ENCODE measurements around the gene ZBTB16. TPM values are rescaled to one million over a fixed set of nuclear protein-coding genes. Genes with fewer than 3 reads are reported as not detected.

The ZBTB16 gene
- total RNA-seq, 1 donor from 2014 or later = 39.4 TPM

DNA sequence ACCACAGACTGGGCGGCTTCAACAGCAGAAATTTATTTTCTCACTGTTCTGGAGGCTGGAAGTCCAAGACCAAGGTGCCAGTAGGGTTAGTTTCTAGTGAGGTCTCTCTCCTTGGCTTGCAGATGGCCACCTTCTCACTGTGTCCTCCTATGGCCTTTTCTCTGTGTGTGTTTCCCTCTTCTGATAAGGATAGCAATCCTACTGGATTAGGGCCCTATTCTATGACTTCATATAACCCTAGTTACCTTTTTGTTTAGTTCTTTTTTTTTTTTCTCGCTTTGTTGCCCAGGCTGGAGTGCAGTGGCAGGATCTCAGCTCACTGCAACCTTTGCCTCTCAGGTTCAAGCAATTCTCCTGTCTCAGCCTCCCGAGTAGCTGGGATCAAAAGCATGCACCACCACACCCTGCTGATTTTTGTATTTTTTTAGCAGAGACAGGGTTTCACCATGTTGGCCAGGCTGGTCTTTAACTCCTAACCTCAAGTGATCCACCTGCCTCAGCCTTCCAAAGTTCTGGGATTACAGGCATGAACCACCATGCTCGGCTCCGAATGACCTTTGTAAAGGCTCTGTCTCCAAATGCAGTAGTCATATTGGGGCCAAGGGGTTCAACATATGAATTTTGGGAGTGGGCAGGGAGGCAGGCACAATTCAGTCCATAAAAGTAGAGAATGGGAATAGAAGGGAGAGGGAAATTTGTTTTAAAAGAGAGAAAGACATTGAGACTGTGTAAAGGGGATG is 211.2 kb downstream of the ZBTB16 start:
- H3K4me3 Mint-ChIP-seq = no peak overlapping the region

DNA sequence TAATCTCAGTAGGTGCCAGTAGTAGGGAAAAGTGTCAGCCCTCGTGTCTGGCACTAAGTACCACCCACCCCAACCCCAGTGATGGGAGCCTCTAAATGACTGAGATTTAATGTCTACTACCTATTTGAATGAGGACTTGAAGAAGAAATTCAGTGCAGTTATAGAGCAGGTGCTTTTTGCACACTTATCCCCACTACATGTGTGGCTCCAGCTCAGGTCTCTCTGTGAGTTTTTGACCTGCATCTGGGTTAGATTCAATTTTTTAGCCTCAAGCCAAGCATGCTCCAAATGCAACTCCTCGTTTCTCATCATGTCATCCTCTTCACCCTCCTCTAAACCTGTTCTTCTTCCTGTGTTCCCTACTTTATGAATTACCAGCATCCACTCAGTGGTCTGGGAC is 211.8 kb downstream of the ZBTB16 start:
- Mint-ChIP-seq H3K4me1 (no peaks in the 10 kb centered on the region), H3K36me3 (ENCODE audit: low read depth) (no peaks in the 10 kb centered on the region), H3K9me3 (no peaks in the 10 kb centered on the region), H3K4me3 (no peak overlapping the region), H3K27ac (ENCODE audit: unreplicated experiment) (no peak overlapping the region), H3K27me3 (ENCODE audit: low read depth) (peaks cover 10% of the 10 kb centered on the region)
- TF ChIP-seq, protein P1, sequence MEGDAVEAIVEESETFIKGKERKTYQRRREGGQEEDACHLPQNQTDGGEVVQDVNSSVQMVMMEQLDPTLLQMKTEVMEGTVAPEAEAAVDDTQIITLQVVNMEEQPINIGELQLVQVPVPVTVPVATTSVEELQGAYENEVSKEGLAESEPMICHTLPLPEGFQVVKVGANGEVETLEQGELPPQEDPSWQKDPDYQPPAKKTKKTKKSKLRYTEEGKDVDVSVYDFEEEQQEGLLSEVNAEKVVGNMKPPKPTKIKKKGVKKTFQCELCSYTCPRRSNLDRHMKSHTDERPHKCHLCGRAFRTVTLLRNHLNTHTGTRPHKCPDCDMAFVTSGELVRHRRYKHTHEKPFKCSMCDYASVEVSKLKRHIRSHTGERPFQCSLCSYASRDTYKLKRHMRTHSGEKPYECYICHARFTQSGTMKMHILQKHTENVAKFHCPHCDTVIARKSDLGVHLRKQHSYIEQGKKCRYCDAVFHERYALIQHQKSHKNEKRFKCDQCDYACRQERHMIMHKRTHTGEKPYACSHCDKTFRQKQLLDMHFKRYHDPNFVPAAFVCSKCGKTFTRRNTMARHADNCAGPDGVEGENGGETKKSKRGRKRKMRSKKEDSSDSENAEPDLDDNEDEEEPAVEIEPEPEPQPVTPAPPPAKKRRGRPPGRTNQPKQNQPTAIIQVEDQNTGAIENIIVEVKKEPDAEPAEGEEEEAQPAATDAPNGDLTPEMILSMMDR (conservative IDR thresholded peaks at IDR 0.05) = no peak
- no peak for DNase-seq (ENCODE audit: low read depth, low spot score)

More for the DNA sequence above, 211.2 kb downstream of the ZBTB16 start:
- H3K4me1 Mint-ChIP-seq = no peaks in the 10 kb centered on the region
- H3K27ac Mint-ChIP-seq (ENCODE audit: unreplicated experiment) = no peak overlapping the region
- no peaks in the 10 kb centered on the region for H3K9me3 Mint-ChIP-seq
- no peak for DNase-seq (ENCODE audit: low read depth, low spot score)
- TF ChIP-seq, protein P1 (conservative IDR thresholded peaks at IDR 0.05) = no peak
- H3K36me3 Mint-ChIP-seq (ENCODE audit: low read depth) = no peaks in the 10 kb centered on the region
- peaks cover 10% of the 10 kb centered on the region for H3K27me3 Mint-ChIP-seq (ENCODE audit: low read depth)

DNA sequence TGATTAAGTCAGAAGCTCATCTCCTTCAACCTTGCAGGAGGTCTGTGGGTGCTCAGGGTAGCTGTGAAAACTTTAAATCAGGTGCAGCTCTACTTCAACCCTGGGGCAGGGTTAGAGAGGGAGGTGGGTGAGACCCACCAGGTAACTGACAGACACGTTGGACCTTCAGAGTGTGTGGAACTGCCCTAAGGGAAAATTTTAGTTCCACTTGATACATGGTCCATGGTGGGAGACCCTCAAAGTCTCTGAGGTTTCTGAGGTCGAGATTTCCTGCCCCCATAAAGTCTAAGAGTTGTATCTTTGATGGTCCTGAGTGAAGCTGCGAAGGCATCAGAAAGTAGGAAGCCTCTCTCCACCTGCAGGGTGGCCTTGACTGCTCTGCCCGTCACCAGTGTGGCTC is 212.8 kb downstream of the ZBTB16 start:
- TF ChIP-seq, protein P1 (conservative IDR thresholded peaks at IDR 0.05) = no peak
- no peak overlapping the region for H3K27ac Mint-ChIP-seq (ENCODE audit: unreplicated experiment)
- no peak for DNase-seq (ENCODE audit: low read depth, low spot score)
- no peaks in the 10 kb centered on the region for H3K4me1 Mint-ChIP-seq
- peaks cover 11% of the 10 kb centered on the region for H3K27me3 Mint-ChIP-seq (ENCODE audit: low read depth)
- no peak overlapping the region for H3K4me3 Mint-ChIP-seq
- H3K36me3 Mint-ChIP-seq (ENCODE audit: low read depth) = no peaks in the 10 kb centered on the region
- H3K9me3 Mint-ChIP-seq = no peaks in the 10 kb centered on the region

DNA sequence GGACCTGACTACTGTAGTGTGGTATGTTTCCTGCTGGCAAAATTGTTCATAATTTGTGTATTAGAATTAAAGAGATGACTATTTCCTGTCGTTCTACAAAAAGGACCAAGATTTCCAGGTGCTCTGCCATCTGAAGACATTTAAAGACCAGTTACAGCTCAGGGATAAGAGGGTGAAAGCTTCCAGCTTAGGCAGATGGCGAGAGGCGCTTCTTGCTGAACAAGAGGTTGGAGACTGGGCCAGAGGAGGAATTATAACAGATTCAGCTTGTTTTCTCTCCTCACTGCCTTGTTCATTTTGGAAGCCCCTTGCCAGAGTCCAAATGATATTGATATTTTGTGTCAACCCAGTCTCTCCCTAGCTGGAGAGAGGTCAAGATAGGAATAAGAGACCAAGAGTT is 213.6 kb downstream of the ZBTB16 start:
- no peak overlapping the region for H3K4me3 Mint-ChIP-seq
- no peak overlapping the region for H3K27ac Mint-ChIP-seq (ENCODE audit: unreplicated experiment)
- DNase-seq (ENCODE audit: low read depth, low spot score) = no peak
- H3K27me3 Mint-ChIP-seq (ENCODE audit: low read depth) = peaks cover 14% of the 10 kb centered on the region
- TF ChIP-seq, protein P1 (conservative IDR thresholded peaks at IDR 0.05) = no peak
- no peaks in the 10 kb centered on the region for H3K36me3 Mint-ChIP-seq (ENCODE audit: low read depth)
- no peaks in the 10 kb centered on the region for H3K4me1 Mint-ChIP-seq
- no peaks in the 10 kb centered on the region for H3K9me3 Mint-ChIP-seq

- peaks cover 17% of the 10 kb centered on the region for H3K27me3 Mint-ChIP-seq (ENCODE audit: low read depth)
- no peaks in the 10 kb centered on the region for H3K9me3 Mint-ChIP-seq
- H3K27ac Mint-ChIP-seq (ENCODE audit: unreplicated experiment) = no peak overlapping the region
- H3K4me3 Mint-ChIP-seq = no peak overlapping the region
- TF ChIP-seq, protein P1 (conservative IDR thresholded peaks at IDR 0.05) = no peak
- H3K4me1 Mint-ChIP-seq = no peaks in the 10 kb centered on the region
- DNase-seq (ENCODE audit: low read depth, low spot score) = no peak
- H3K36me3 Mint-ChIP-seq (ENCODE audit: low read depth) = no peaks in the 10 kb centered on the region
Observed at GRCh38 chr11:114273890-114274635, 214.6 kb downstream of the ZBTB16 start.
